Mesendoderm (in vitro differentiated cells): Measurements from ENCODE around the gene PAM.
"Not testable (repeated sequence)": the region's sequence is repeated elsewhere in the genome, so short reads cannot be mapped to it uniquely, and the experiment has no call there.

Experiments
- DNase-seq: peaks from one replicate; pipeline ENCODE4 v3.0.0; 2013
- H2AK5ac ChIP-seq: 2 replicates; pipeline ENCODE4 v1.6.1; 2013; ENCODE audit warnings: low read length, inconsistent platforms
- H2BK120ac ChIP-seq: 2 replicates; pipeline ENCODE4 v1.6.1; 2013; ENCODE audit warnings: low read depth, mild to moderate bottlenecking, low read length, moderate library complexity, mixed read lengths
- H2BK15ac ChIP-seq: replicated peaks from 2 replicates; pipeline ENCODE4 v1.6.1; 2013; ENCODE audit warnings: low read depth, mild to moderate bottlenecking, moderate library complexity
- H2BK5ac ChIP-seq: 2 replicates; pipeline ENCODE4 v1.6.1; 2013; ENCODE audit warnings: low read length, inconsistent platforms
- H3K18ac ChIP-seq: 2 replicates; pipeline ENCODE4 v1.6.1; 2013; ENCODE audit warnings: mild to moderate bottlenecking, low read length, mixed read lengths
- H3K23ac ChIP-seq: one replicate; pipeline ENCODE4 v1.6.1; 2013; ENCODE audit warnings: low read length
- H3K27ac ChIP-seq: 2 replicates; pipeline ENCODE4 v1.5.1; 2013; ENCODE audit warnings: low read depth, mild to moderate bottlenecking, inconsistent platforms, low read length, moderate library complexity
- H3K27me3 ChIP-seq: 2 replicates; pipeline ENCODE4 v1.6.1; 2013; ENCODE audit warnings: low read length, control low read depth, mild to moderate bottlenecking, inconsistent platforms; ENCODE audit not compliant: insufficient read depth, poor library complexity
- H3K36me3 ChIP-seq: 2 replicates; pipeline ENCODE4 v1.6.1; 2013; ENCODE audit warnings: low read length, inconsistent platforms; ENCODE audit not compliant: control insufficient read depth, insufficient read depth
- H3K4ac ChIP-seq: one replicate; pipeline ENCODE4 v1.6.1; 2013; ENCODE audit warnings: low read depth, mild to moderate bottlenecking, low read length, moderate library complexity
- H3K4me1 ChIP-seq: 2 replicates; pipeline ENCODE4 v1.6.1; 2013; ENCODE audit warnings: low read depth, low read length, inconsistent platforms; ENCODE audit not compliant: control insufficient read depth
- H3K4me2 ChIP-seq: 2 replicates; pipeline ENCODE4 v1.6.1; 2013; ENCODE audit warnings: low read length
- H3K4me3 ChIP-seq: 2 replicates; pipeline ENCODE4 v1.5.1; 2013; ENCODE audit warnings: mild to moderate bottlenecking, low read length
- H3K56ac ChIP-seq: one replicate; pipeline ENCODE4 v1.6.1; 2013; ENCODE audit warnings: low read length
- H3K79me1 ChIP-seq: 2 replicates; pipeline ENCODE4 v1.6.1; 2013; ENCODE audit warnings: low read length, inconsistent platforms
- H3K79me2 ChIP-seq: 2 replicates; pipeline ENCODE4 v1.6.1; 2013; ENCODE audit warnings: mild to moderate bottlenecking, low read length; ENCODE audit not compliant: control insufficient read depth, insufficient read depth
- H3K9ac ChIP-seq: 2 replicates; pipeline ENCODE4 v1.6.1; 2013; ENCODE audit warnings: low read length, inconsistent platforms
- H4K5ac ChIP-seq: one replicate; pipeline ENCODE4 v1.6.1; 2013; ENCODE audit warnings: low read length
- H4K8ac ChIP-seq: one replicate; pipeline ENCODE4 v1.6.1; 2013; ENCODE audit warnings: low read depth, mild to moderate bottlenecking, control low read depth, low read length, moderate library complexity
- WGBS: extraction: QIAGEN DNeasy Blood & Tissue Kit; methylation state at CpG from one replicate; pipeline ENCODE4 v1.1.7; 2013; ENCODE audit warnings: low lambda C conversion rate, missing lambda C conversion rate; ENCODE audit not compliant: insufficient coverage; ENCODE audit errors: extremely low coverage; 5-methylcytosine and 5-hydroxymethylcytosine counted together

PAM gene

DNA sequence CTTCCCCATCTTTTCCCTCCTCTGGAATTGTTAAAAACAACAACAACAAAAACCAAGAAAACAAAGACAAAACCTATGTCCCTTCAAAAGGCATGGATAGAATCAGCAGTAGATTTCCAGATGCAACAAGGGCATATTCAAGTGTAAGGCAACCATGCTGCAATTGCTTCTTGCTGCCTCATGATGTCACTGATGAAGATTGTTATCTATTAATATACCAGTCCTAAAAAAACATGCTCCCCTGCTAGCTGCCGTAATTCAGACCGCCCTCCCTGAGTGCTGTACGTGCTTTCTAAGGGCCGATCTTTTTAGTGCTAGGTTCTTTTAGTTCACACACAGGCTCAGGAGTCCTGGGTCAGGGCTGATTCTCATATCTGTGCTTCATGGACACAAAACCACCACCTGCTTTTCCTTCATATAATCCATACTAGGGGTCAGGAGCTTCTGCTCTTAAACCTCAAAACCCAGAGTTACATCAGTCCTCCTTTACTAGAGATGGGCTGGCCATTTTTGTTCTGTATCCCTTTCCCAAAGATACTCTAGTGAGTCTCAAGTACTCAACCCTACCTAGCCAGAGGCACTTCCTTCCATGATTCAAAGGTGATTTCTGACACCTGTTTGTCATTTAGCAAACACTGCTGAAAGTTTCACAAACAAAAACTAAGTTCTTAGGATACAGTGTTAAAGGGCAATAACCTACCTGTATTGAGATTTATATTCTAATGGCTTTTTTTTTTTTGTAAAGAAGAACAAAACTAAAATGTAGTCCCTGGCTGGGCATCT is 282.8 kb downstream of the PAM start:
- Histone ChIP-seq H3K36me3 (no peaks in the 10 kb centered on the region), H3K4ac (no peak overlapping the region), H2AK5ac (no peak overlapping the region), H2BK15ac (no peak overlapping the region), H2BK120ac (no peak overlapping the region), H3K4me2 (no peak overlapping the region), H4K8ac (no peak overlapping the region), H3K4me3 (no peak overlapping the region), H2BK5ac (no peak overlapping the region), H3K9ac (no peak overlapping the region), H3K79me1 (no peaks in the 10 kb centered on the region), H3K4me1 (no peaks in the 10 kb centered on the region), H3K18ac (no peak overlapping the region), H3K23ac (no peak overlapping the region), H3K27me3 (no peaks in the 10 kb centered on the region), H4K5ac (no peak overlapping the region), H3K56ac (no peak overlapping the region), H3K79me2 (no peaks in the 10 kb centered on the region), H3K27ac (no peak overlapping the region)
- DNase-seq, result no peak
- no CpG with 5 or more reads among the region's 4 CpGs for WGBS

DNA sequence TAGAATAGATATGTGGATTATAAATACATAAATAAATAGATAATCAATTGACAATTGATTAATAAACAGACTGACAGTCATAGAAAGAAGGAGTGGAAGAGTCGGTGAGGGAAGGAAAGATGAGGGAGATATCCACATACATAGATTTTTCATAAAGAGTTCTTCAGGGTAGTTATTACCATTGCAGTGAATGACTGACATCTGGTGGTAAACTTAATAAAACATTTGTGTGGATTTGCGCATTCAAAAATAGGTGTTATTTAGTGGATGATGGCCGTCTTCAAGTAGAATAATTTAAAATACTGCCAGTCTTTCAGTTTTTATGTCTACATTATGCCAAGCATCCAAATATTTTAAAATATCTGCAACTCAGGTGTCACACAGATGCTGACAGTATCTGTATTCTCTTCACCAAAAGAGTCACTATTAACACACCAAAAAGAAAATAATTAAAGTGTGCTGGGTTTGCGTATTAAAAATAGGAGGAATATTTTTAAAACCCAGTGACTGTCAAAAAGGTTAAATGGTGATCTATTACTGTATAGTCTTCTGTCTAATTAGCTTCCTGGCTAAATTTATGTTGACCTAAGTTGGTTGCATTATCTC is 286.1 kb downstream of the PAM start:
- no peak overlapping the region for H2BK5ac ChIP-seq
- H3K23ac ChIP-seq, result no peak overlapping the region
- H3K4ac ChIP-seq, result no peak overlapping the region
- no peak overlapping the region for H4K5ac ChIP-seq
- no peaks in the 10 kb centered on the region for H3K36me3 ChIP-seq
- no peaks in the 10 kb centered on the region for H3K4me1 ChIP-seq
- H3K79me1 ChIP-seq, result no peaks in the 10 kb centered on the region
- H2BK120ac ChIP-seq, result no peak overlapping the region
- H3K4me3 ChIP-seq, result no peak overlapping the region
- no peak overlapping the region for H4K8ac ChIP-seq
- H3K79me2 ChIP-seq, result no peaks in the 10 kb centered on the region
- H2AK5ac ChIP-seq, result no peak overlapping the region
- H3K56ac ChIP-seq, result no peak overlapping the region
- H3K9ac ChIP-seq, result no peak overlapping the region
- no peak overlapping the region for H3K27ac ChIP-seq
- H3K27me3 ChIP-seq, result no peaks in the 10 kb centered on the region
- H2BK15ac ChIP-seq, result no peak overlapping the region
- H3K4me2 ChIP-seq, result no peak overlapping the region
- WGBS, result 100% methylated on average over 2 of the region's 4 CpGs
- H3K18ac ChIP-seq, result no peak overlapping the region
- no peak for DNase-seq

DNA sequence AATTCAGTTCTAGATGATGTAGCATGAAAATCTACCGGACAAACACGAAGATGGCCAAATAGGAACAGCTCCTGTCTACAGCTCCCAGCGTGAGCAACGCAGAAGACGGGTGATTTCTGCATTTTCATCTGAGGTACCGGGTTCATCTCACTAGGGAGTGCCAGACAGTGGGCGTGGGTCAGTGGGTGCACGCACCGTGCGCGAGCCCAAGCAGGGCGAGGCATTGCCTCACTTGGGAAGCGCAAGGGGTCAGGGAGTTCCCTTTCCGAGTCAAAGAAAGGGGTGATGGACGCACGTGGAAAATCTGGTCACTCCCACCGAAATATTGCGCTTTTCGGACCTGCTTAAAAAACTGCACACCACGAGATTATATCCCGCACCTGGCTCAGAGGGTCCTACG is 291.6 kb downstream of the PAM start:
- H3K4me1 ChIP-seq, H3K27ac ChIP-seq, H3K56ac ChIP-seq, H3K36me3 ChIP-seq, DNase-seq, H3K4ac ChIP-seq, H3K79me1 ChIP-seq, H3K4me3 ChIP-seq, H4K8ac ChIP-seq, H3K4me2 ChIP-seq, H2BK15ac ChIP-seq, H3K79me2 ChIP-seq, H2BK5ac ChIP-seq, H3K18ac ChIP-seq, H3K23ac ChIP-seq, H3K9ac ChIP-seq, H4K5ac ChIP-seq, H3K27me3 ChIP-seq, H2BK120ac ChIP-seq, H2AK5ac ChIP-seq: not testable (repeated sequence)
- no CpG with 5 or more reads among the region's 22 CpGs for WGBS

DNA sequence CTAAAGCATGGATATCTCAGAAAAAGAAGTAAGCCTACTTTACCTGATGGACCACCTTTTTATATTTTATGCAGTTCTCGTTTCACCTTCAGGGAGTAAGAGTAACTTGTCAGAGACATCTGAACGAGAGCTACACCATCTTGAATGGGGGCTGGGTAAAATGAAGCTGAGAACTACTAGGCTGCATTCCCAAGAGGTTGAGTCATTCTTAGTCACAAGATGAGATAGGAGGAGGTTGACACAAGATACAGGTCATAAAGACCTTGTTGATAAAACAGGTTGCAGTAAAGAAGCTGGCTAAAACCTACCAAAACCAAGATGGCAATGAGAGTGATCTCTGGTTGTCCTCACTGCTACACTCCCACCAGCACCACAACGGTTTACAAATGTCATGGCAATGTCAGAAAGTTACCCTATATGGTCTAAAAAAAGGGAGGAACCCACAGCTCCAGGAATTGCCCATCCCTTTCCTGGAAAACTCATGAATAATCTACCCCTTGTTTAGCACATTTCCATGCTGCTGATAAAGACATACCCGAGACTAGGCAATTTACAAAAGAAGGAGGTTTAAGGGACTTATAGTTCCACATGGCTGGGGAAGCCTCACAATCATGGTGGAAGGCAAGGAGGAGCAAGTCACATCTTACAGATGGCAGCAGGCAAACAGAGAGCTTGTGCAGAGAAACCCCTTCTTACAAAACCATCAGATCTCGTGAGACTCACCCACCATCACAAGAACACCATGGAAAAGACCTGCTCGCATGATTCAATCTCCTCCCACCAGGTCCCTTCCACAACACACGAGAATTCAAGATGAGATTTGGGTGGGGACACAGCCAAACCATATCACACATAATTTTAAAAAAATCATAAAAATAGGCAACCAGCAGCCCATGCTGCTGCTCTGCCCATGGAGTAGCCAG is 302.4 kb downstream of the PAM start:
- Histone ChIP-seq H4K8ac (no peak overlapping the region), H3K27ac (no peak overlapping the region), H3K18ac (no peak overlapping the region), H3K79me1 (no peaks in the 10 kb centered on the region), H3K4me1 (no peaks in the 10 kb centered on the region), H3K27me3 (no peaks in the 10 kb centered on the region), H3K4ac (no peak overlapping the region), H2BK15ac (no peak overlapping the region), H3K79me2 (no peaks in the 10 kb centered on the region), H3K36me3 (no peaks in the 10 kb centered on the region), H3K4me2 (no peak overlapping the region), H2AK5ac (no peak overlapping the region), H3K9ac (no peak overlapping the region), H3K56ac (no peak overlapping the region), H2BK5ac (no peak overlapping the region), H3K23ac (no peak overlapping the region), H3K4me3 (no peak overlapping the region), H2BK120ac (no peak overlapping the region), H4K5ac (no peak overlapping the region)
- DNase-seq, result peak; percentile 89
- no CpG with 5 or more reads among the region's 7 CpGs for WGBS

DNA sequence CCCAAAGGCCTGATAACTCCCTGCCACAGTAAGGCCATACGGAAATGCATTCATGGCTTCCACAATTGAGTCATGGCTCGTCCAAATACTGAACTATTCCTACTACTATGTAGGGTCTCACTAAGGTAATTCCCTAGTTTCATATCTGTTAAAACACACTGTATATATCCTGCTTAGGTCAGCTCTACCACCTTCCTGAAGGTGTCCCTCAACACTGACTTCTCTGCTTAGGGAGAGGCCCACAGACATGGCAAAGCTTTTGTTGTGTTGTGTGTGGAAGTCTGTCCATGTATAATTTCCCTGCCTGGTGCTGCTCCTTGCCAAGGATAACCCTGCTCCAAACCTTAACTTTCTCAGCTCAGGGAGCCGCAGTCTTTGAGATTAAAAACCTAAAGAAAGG is 304.4 kb downstream of the PAM start:
- no peak overlapping the region for H2BK120ac ChIP-seq
- H2AK5ac ChIP-seq, result no peak overlapping the region
- H3K79me2 ChIP-seq, result no peaks in the 10 kb centered on the region
- H3K9ac ChIP-seq, result no peak overlapping the region
- H3K4ac ChIP-seq, result no peak overlapping the region
- H2BK15ac ChIP-seq, result no peak overlapping the region
- H2BK5ac ChIP-seq, result no peak overlapping the region
- H4K8ac ChIP-seq, result no peak overlapping the region
- H3K4me1 ChIP-seq, result no peaks in the 10 kb centered on the region
- H3K27me3 ChIP-seq, result no peaks in the 10 kb centered on the region
- H3K4me3 ChIP-seq, result no peak overlapping the region
- no peak overlapping the region for H3K4me2 ChIP-seq
- no peak overlapping the region for H3K56ac ChIP-seq
- no peak overlapping the region for H4K5ac ChIP-seq
- DNase-seq, result no peak
- no peak overlapping the region for H3K18ac ChIP-seq
- H3K27ac ChIP-seq, result no peak overlapping the region
- no peaks in the 10 kb centered on the region for H3K79me1 ChIP-seq
- no peak overlapping the region for H3K23ac ChIP-seq
- H3K36me3 ChIP-seq, result no peaks in the 10 kb centered on the region
- no CpG with 5 or more reads among the region's 3 CpGs for WGBS
